ENCODE results near the gene OXTR. TPM values are rescaled to one million over a fixed set of nuclear protein-coding genes. Genes with fewer than 3 reads are reported as not detected.

Gene OXTR
- total and polyA plus RNA-seq, 2 of the 13 experiments (the other 11 are each of a cell fraction or from before 2014, with no cell fraction given): 0.36 to 0.95 TPM

DNA sequence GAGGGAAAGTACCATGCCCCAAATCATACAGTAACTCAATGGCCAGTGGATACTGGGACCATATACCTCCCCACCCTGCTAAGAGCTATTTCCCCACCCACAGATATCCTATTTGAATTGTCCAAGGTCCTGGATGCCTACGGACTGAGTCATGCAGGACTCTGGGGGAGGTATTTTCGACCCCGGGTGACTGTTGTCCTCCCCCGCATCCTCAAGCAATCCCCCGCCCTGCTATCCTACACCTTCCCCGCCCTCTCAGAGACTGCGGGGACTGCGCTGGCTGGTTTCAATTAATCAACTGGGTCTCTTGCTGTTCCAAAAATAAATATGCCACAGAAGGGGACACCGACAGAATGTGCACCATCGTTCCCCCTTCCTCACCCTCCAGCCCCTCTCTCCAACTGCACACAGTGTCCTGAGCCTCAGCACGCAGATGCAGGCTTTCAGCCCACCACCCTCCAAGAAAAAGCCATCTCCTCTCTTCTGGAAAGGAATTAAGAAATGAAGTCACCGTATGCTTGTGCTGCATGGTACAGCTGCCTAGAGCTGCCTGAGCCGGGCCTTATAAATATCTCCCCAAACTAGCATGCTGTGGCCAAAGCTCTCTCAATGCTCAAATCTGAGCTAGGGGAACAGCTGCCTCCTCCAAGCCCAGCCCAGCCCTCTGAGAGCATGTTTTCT is 27.7 kb downstream of the OXTR start (continued):
- TF ChIP-seq ATAD3A (CRISPR knock-in tag; IDR thresholded peaks at IDR 0.05): no peak
- no peak for TF ChIP-seq NRL (CRISPR knock-in tag; IDR thresholded peaks at IDR 0.05; ENCODE audit: borderline replicate concordance)
- no peak for TF ChIP-seq ZNF652 (CRISPR knock-in tag; IDR thresholded peaks at IDR 0.05; ENCODE audit: borderline replicate concordance, low read depth)
- TF ChIP-seq ZNF749 (CRISPR knock-in tag; IDR thresholded peaks at IDR 0.05; ENCODE audit: borderline replicate concordance): no peak
- TF ChIP-seq, protein P1, sequence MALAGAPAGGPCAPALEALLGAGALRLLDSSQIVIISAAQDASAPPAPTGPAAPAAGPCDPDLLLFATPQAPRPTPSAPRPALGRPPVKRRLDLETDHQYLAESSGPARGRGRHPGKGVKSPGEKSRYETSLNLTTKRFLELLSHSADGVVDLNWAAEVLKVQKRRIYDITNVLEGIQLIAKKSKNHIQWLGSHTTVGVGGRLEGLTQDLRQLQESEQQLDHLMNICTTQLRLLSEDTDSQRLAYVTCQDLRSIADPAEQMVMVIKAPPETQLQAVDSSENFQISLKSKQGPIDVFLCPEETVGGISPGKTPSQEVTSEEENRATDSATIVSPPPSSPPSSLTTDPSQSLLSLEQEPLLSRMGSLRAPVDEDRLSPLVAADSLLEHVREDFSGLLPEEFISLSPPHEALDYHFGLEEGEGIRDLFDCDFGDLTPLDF (CRISPR knock-in tag; IDR thresholded peaks at IDR 0.05): no peak
- TF ChIP-seq ZNF296 (CRISPR knock-in tag; conservative IDR thresholded peaks at IDR 0.05): no peak

DNA sequence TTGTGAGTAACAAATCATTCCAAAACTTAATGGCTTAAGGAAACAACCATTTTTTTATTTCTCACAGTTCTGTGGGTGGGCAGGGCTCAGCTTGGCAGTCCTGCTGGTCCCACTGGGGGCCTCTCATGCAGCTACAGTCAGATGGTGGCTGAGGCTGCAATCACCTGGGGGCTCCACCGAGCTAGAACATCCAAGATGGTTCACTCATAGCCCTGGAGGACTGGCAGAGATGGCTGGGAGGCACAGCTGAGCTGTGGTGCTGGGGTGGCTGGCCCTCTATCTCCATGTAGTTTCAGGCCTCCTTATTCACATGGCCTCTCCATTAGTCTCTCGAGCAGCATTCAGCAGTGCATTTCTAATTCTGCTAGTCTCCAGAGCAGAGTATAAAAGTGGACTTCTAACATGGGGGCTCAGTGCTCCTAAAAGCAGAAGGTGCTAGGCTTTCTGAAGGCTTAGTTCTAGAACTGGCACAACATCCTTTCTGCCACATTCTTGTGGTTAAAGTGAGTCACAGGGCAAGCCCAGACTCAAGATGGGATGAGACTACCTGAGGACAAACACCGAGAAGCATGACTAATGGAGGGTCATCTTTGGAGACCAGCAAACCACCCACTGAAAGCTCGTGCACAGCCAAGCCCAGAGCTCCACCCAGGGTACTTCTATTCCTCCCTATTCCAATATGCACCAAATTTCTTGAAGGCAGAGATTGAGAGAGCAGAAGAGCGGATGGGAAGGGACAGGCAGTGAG is 29.5 kb downstream of the OXTR start:
- Histone ChIP-seq H2AFZ (ENCODE audit: low read length) (no peak overlapping the region), H3K4me1 (ENCODE audit: insufficient read depth, low read length) (peaks cover 32% of the 10 kb centered on the region), H3K9ac (ENCODE audit: insufficient read depth, low read depth, low read length) (no peak overlapping the region), H3K4me2 (ENCODE audit: low read depth, low read length) (no peak overlapping the region), H3K9me3 (ENCODE audit: low read length) (no peaks in the 10 kb centered on the region), H3K27me3 (ENCODE audit: control insufficient read depth in 1 of 2, insufficient read depth in 2 of 2, low read length in 2 of 2) (peaks cover 0 to 22% of the 10 kb centered on the region in 2 experiments; a peak in 2 of 5 replicates), H4K20me1 (ENCODE audit: insufficient read depth, low read length) (no peaks in the 10 kb centered on the region), H3K36me3 (replicated peaks in 1 of 2; ENCODE audit: control insufficient read depth in 1 of 2, insufficient read depth in 2 of 2, low read length in 2 of 2) (no peaks in the 10 kb centered on the region), H3K4me3 (replicated peaks in 1 of 3; ENCODE audit: insufficient read depth in 1 of 3, low read depth in 2 of 3, low read length in 3 of 3) (no peak overlapping the region), H3K79me2 (ENCODE audit: insufficient read depth, low read length) (no peaks in the 10 kb centered on the region), H3K27ac (ENCODE audit: extremely low read length, insufficient read depth, low read length) (no peak overlapping the region)
- in situ Hi-C loops (cut with HindIII; ENCODE audit: extremely low pct_ligation_motif_present, low pct_unique_long_range_greater_than_20kb): no loop called here
- intact Hi-C loops (cut with micrococcal nuclease; ENCODE audit: unreplicated experiment): no loop called here
- ATAC-seq: no peak
- no peak for TF ChIP-seq BCL6 (CRISPR knock-in tag; IDR thresholded peaks at IDR 0.05)
- no peak for TF ChIP-seq ZNF570 (CRISPR knock-in tag; IDR thresholded peaks at IDR 0.05; ENCODE audit: borderline replicate concordance)
- peak; percentile 60; the same call in 1 of the 2 replicates for TF ChIP-seq FOSL2 (CRISPR knock-in tag; IDR thresholded peaks at IDR 0.05)
- TF ChIP-seq PAX8 (CRISPR knock-in tag; IDR thresholded peaks at IDR 0.05; ENCODE audit: borderline replicate concordance): no peak
- 42% methylated on average over 4 of the region's 5 CpGs for WGBS (ENCODE audit: low lambda C conversion rate)
- no peak for FAIRE-seq
- peak; percentile 16 for DNase-seq (ENCODE audit: low spot score)
- BruUV-seq (replicated peaks): no TSS peak
- CTCF ChIA-PET (ENCODE audit: low intra/inter-chr PET ratio, low total read pairs): no interaction called here
- POLR2A ChIA-PET: no interaction called here
